ENCODE measurements around the gene PLGRKT.

DNA sequence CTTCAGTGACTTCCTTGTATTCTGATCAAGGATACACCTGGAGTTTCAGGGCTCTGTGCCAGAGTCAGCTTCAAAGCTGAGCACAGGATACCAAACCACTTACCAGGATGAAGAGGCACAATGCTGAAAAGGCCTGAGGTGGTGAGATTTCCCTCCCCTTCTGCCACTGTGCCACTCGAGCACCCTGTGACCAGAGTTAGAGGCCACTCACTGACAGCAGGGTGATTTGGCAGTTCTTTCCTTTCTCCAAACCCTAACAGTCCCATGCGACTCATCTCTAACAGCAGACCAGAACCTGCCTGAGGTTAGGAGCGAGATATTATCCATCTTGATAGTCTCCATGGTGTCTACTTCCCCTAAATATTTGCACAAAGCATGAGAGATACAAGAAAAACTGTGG, 1.8 kb downstream of the PLGRKT start:
- TF ChIP-seq, protein P1, sequence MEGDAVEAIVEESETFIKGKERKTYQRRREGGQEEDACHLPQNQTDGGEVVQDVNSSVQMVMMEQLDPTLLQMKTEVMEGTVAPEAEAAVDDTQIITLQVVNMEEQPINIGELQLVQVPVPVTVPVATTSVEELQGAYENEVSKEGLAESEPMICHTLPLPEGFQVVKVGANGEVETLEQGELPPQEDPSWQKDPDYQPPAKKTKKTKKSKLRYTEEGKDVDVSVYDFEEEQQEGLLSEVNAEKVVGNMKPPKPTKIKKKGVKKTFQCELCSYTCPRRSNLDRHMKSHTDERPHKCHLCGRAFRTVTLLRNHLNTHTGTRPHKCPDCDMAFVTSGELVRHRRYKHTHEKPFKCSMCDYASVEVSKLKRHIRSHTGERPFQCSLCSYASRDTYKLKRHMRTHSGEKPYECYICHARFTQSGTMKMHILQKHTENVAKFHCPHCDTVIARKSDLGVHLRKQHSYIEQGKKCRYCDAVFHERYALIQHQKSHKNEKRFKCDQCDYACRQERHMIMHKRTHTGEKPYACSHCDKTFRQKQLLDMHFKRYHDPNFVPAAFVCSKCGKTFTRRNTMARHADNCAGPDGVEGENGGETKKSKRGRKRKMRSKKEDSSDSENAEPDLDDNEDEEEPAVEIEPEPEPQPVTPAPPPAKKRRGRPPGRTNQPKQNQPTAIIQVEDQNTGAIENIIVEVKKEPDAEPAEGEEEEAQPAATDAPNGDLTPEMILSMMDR (conservative IDR thresholded peaks at IDR 0.05 in 1 of 2, IDR thresholded peaks at IDR 0.05 in 1 of 2; ENCODE audit: extremely low read depth in 1 of 2, insufficient read depth in 1 of 2, low read depth in 1 of 2, low read length in 2 of 2), result no peak
- no peak for TF ChIP-seq EZH2 (IDR thresholded peaks at IDR 0.05; ENCODE audit: borderline replicate concordance, low read length)
